22Rv1 (cell line): ENCODE measurements around the gene MGAT5.

Experiments used
- ZFX ChIP-seq: fragments of 450-650 bp; IDR thresholded peaks from 2 replicates; pipeline ENCODE4 v1.6.1; 2017; ENCODE audit warnings: antibody characterized with exemption, borderline replicate concordance
- TF ChIP-seq, protein P1 (sequence below): fragments of 450-650 bp; IDR thresholded peaks from 2 replicates; pipeline ENCODE4 v1.5.1; 2017; ENCODE audit warnings: mild to moderate bottlenecking

DNA sequence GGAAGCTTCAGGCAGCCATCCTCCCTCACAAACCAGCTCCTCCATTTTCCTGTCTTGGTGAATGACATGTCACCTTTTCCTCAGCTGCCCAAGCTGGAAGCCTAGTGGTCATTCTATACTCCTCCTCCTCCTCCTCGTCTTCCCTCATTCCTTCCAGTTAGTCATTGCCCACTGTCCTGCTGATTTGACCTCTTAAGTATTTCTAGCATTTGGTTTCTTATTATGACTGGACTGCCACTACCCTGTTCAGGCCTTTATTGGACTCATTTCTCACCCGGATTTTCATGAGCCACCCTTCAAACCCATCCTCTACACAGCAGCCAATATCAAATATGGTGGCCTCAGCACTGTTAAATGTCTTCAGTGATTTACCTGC is 21.9 kb upstream of the MGAT5 start:
- TF ChIP-seq, protein P1, sequence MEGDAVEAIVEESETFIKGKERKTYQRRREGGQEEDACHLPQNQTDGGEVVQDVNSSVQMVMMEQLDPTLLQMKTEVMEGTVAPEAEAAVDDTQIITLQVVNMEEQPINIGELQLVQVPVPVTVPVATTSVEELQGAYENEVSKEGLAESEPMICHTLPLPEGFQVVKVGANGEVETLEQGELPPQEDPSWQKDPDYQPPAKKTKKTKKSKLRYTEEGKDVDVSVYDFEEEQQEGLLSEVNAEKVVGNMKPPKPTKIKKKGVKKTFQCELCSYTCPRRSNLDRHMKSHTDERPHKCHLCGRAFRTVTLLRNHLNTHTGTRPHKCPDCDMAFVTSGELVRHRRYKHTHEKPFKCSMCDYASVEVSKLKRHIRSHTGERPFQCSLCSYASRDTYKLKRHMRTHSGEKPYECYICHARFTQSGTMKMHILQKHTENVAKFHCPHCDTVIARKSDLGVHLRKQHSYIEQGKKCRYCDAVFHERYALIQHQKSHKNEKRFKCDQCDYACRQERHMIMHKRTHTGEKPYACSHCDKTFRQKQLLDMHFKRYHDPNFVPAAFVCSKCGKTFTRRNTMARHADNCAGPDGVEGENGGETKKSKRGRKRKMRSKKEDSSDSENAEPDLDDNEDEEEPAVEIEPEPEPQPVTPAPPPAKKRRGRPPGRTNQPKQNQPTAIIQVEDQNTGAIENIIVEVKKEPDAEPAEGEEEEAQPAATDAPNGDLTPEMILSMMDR = no peak
- no peak for TF ChIP-seq ZFX
